NAMALWA (cell line): ENCODE data around the gene VPS8.
A peak's percentile ranks its signal among the peaks of the same experiment; 100 is the strongest.

Experiments
- DNase-seq: peaks from one replicate; pipeline ENCODE4 v3.0.0-alpha.2; 2015; ENCODE audit warnings: low spot score

VPS8 gene

DNA sequence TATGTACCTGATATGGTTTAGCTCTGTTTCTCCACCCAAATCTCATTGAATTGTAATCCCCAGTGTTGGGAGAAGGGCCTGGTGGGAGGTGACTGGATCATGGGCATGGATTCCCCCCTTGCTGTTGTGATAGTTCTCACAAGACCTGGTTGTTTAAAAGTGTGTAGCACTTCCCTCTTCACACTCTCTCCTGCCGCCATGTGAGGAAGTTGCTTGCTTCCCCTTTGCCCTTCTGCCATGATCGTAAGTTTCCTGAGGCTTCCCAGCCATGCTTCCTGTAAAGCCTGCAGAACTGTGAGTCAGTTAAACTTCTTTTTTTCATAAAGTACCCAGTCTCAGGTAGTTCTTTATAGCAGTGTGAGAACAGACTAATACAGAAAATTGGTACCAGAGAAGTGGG is 247.8 kb downstream of the VPS8 start:
- DNase-seq = no peak

DNA sequence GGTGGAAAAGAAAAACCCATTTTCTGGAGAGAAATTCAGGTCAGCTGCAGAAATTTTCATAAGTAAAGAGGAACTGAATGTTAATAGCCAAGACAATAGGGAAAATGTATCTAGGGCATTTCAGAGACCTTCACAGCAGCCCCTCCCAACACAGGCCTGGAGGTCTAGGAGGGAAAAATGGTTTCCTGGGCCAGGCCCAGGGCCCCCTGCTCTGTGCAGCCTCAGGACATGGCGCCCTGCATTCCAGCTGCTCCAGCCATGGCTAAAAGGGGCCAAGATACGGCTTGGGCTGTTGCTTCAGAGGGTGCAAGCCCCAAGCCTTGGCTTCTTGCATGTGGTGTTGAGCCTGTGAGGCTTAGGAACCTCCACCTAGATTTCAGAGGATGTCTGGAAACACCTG is 248.7 kb downstream of the VPS8 start:
- DNase-seq = no peak

DNA sequence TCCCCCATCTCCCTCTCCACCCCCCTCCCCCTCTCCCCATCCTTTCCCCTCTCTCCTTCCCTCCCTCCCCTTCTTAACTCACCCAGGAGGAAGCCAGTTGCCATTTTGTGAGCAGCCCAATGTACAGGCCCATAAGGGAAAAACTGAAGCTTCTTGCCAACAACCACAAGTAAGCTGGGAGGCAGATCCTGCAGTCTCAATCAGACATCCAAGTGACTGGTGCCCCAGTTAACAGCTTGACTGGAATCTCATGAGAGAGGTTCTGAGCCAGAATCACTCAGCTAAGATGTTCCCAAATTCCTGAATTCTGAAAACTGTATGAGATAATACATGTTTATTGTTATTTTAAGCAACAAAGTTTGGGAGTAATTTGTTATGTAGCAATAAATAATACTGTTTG is 250.2 kb downstream of the VPS8 start:
- no peak for DNase-seq

DNA sequence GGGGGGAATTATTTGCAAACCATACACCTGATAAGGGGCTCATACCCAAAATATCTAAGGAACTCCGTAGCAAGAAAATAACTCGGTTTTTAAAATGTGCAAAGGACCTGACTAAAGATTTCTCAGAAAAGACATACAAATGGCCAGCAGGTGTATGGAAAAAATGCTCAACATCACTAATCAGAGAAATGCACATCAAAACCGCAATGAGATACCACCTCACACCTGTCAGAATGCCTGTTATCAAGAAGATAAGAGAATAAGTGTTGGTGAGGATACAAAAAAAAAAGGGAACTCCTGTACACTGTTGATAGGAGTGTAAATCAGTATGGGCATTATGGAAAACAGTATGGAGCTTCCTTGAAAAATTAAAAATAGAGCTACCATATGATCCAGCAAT is 251.5 kb downstream of the VPS8 start:
- peak; percentile 51 for DNase-seq

DNA sequence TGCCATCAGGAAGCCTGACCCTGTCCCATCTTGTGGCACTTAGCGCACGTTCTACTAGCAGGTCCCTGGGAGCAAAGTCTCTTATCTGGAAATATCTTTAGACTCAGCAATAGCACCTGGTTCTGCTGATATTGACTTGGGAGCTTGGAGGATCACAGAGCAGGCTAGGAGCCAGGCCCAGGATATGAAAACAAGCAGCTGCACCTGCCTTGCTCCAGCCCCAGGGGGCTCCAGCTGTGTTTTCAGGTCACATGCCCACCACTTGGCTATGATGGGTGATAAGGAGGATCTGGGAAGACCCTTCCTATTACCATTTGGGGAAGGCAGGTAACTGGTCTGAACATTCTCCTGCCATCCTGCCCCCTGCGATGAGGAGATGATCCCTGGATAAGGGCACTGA is 253.1 kb downstream of the VPS8 start:
- peak; percentile 19 for DNase-seq

DNA sequence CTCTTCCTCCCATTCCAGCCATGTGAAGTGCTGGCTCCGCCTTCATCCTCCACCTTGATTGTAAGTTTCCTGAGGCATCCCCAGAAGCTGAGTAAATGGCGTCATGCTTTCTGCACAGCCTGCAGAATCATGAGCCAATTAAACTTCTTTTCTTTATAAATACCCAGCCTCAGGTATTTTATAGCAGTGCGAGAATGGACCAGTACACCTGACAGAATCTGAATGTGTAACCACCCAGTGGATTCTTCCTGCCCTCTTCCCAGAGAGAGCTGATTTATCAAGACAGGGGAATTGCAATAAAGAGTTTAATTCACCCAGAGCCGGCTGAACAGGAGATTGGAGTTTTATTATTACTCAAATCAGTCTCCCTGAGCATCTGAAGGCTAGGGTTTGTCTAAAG is 254.3 kb downstream of the VPS8 start:
- DNase-seq = no peak

DNA sequence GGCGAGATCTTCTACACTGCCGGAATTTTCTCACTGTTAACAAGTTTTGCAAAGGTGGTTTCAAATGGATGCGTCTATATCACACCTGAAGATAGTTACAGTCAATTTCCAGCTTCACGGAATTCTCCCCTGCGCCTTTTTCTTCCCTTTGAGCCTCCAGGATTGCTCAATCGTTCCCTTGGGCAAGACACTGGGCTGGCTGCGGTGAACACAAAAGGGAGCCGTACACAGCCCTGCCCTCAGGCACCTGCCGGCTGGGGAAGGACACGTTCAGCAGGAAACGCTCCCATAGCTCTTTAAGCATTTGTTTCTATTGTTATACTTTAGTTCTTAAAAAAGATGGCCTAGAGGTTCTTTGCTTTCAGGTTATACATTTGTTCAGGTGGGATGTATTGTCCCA is 255.2 kb downstream of the VPS8 start:
- DNase-seq = no peak

DNA sequence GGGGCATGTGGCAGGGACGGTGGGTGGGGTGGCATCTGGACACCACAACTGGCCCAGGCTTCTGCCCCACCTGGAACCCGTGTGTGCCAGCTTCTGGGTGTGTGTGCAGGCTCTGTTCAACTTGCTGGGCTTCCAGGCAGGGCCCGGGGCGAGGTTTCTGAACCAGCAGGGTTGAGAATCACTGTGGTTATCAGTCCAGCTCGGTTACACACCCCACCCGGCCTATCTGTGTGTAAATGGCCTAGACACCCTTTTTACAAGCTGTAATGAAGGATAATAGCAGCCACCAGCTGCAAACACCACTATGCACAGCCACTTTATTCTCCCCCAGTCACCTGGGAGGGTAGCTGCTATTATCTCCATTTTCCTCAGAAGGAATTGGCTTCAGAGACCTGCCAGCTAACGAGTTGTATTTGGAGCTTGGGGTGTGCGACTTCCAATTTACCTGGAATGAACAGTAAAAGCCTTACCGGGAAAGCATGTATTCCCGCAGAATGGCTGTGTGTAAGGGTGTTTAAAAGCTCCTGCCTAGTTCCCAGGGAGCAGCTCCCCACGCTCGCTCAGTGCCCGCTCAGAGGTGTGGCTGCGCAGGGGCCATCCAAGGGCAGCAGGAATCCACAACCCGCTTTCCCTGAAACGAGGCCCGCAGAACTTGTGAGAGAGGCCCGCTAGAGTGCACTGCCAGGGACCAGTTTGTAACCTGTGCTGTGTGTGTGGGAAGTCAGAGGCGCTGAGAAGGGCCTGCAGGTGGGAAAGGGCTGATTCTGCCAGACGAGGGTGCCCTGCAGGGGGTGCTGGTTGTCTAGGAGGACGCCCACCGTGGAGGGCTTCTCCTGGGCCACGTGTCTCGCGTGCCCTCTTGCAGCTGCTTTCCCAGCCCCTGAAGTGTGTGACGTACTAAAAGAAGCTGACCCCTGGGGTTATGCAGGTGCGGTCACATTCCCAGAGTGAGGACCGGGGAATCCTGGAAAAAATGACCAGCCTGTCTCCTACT is 257.4 kb downstream of the VPS8 start:
- DNase-seq = peak; percentile 28

DNA sequence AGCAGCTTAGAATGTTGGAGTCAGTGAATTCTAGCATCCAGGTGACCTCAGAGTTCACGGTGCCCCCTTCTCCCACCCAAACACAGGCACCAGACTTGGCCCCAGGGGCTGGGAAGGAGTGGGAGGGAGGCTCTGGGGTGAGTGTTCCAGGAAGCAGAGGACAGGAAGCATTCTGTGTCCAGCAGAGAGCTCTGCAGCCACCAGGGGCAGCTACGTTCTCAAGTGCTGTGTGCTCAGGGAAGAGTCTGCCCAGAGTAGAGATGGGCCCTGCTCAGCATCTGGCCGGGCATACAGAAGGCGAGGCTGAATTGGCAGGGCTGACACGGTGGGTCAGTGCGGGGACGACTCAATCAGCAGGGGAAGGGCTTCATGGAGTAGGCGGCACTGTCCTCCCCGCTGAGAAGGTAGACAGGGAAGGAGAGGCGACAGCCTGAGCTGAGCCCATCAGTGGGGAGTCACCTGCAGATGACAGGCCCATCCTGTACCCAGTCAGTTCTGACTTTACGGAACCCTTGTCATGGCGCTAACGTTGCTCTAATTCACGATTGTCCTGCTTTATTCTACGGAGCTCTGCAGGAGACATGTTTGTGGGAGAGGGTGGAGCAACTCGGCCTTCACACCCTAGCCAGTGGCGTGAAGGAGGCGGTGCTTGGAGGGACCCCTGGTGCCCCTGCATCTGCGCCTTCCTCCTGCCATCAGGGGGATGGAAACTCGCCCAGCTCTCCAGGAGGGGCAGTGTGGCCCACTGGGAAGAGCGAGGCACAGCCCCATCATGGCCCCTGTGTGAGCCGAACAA is 258.7 kb downstream of the VPS8 start:
- no peak for DNase-seq

DNA sequence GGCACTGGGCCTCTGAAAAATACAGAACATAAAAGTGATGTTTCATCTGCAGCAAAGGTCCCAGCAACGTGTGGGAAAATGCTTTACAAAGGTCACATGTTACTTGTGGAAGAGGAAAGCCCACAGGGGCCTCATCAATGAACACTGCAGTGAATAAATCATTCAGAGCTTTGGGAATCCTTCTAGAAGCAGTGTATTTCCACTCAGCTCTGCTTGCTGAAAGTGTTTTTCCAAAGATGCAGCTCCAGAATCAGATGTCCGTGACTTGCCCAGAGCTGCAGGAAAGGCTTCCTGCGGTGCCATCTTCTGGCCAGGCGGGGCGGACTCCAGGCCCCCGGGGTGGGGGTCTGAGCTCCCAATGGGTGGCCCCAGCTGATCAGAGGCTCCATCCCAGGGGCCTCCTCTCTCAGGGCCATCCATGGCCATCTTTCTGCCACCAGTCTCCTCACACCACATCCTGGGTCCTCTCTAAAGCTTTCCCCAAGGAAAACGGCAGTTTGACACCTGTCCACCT is 259.4 kb downstream of the VPS8 start:
- DNase-seq = no peak

DNA sequence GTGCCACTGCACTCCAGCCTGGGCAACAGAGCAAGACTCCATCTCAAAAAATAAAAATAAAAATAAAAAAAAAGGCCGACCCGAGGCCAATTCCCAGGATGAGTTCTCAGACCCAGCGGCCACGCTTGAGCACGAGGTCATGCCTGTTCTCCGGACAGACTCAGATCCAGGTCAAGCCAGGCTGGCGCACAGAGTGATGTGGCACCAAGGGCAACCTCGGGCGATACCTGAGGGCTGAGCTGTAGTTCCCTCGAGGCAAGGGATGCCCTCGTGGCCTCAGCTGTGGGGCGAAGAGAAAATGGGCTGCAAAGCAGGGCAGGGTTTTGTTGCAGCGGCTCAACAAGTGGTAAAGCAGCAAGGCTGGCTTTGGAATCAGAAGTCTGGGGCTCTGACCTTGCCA is 263.6 kb downstream of the VPS8 start:
- no peak for DNase-seq

DNA sequence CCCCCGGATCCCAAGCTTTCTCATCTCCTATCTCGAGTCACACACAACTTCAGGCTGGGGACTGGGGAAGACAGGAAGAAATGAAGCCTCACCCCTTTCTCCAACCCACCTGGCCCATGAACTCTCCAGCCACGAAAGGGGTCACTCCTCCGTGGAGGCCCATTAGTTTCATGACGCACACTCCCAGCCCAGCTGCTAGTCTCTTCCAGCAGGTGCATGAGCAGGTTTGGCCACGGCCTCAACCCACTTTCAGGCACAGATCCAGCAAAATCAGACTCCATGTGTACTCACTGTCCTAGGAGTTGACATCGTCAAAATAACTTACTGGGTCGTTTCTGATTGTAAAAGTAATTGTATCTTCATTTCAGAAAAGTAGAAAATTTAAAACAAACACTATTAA is 264.3 kb downstream of the VPS8 start:
- DNase-seq = no peak

DNA sequence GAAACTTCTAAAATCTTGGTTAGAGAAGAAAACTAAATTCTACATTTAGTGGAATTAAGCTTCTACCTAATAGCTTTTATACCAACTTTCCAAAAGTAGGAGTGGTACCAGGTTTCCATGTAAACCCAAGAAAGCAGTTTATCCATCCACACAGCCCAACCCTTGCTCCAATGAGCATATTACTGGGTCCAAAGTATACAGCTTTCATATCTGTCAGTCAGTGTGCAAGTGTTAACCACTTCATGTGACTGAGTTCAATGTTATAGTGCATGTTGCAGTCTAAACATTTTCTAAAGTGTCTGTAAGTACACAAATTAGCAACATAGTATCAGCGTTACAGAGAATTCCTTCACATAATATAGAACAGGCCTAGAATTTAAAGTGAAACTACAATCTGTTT is 267.7 kb downstream of the VPS8 start:
- DNase-seq = no peak

DNA sequence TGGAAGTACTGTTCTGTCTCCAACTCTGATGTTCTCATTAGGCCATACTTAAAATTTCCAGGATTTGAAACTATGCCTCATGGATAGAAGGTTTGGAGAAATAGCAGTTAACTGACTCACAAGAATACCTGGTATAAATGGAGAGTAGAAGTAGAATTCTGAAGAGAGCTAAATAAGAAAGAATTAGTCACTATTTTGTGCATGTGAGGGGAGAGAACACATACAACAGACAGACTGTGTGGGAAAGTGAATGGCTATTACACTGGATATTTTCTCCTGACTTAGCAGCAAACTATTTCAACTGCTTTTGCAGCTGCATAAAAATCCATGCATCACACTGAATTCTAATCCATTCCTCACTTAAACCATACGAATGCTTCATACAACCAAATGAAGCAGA is 269.6 kb downstream of the VPS8 start:
- DNase-seq = no peak

DNA sequence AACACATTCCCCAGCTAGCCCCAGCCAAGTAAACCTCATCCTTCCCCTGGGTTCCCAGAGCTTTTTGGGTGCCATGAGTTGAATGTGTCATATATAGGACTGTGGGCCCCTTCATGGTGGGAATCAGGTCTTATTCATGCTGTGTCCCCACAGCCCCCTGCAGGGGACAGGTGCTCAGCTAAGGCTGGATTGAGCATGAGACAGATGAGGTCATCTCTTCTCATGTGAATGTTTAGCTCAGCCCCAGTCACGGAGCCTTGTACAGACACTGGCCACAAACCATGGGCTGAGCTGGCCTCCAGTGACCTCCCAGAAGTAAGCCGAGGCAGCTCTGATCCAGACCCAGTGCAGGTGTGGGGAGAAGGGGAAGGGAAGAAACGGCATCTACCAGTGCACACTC is 270.2 kb downstream of the VPS8 start:
- no peak for DNase-seq

DNA sequence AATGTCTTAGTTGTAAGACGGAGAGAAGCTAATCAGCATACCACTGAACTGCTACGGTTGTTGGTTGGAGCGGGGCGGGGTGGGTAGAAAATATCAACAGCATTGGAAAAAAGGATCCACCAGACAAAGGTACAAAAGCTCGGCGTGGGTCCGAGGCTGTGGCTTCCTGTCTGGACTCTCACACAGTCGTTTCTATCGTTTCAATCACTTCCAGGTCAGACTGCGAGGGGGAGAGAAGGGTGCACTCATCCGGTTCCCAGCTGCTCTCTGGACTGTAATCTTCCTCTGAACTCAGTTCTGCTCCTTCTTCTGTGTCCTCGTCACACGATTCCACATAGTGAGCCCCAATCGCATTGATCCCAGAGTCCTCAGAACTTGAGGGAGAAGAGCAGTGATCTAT is 270.9 kb downstream of the VPS8 start:
- DNase-seq = no peak

DNA sequence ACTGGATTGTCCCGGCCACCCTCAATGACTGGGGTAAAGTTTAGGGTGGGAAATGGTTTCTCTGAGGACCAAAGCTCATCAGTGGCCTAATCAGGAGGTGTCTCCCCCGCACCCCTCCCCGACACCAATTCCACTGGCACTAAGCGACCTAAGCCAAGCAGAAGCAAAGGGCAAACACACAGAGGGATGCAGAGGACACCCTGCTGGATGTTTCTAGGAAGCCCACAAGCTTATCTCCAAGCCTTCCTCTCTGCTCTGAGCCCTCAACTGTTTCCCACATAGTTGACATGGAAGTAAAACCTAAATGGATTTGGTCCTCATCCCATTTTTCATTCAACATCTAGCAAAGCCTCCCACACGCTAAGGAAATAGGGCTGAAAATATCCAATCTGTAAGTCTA is 272.4 kb downstream of the VPS8 start:
- DNase-seq = no peak

DNA sequence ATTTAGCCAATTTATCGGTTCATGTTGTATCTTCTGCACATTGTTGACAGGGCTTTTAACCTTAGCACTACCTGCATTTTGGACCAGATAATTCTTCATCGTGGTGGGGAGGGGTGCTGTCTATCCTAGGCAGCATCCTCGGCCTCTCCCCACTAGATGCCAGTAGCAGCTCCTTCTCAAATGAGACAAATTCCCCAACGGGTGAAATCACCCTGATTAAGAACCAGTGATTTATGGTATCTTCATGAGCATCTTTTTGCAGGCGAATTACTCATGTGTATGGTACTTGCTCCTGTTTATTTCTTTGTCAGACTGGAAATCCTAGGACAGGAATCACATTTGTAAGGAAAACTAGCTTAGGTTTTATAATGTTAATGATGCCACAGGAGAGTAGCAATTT is 272.9 kb downstream of the VPS8 start:
- no peak for DNase-seq

DNA sequence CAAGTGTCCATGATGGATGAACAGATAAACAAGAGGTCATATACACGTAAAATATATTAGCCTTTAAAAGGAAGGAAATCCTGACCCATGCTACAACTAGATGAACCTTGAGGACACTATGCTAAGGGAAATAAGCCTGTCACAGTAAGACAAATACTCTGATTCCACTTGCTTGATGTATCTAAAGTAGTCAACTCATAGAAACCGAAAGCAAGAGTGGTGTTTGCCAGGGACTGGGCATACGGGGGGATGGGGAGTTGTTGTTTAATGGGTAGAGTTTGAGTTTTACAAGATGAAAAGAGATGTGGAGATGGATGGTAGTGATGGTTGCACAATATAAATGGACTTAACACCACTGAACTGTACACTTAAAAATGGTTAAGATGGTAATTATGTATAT is 275.5 kb downstream of the VPS8 start:
- no peak for DNase-seq

DNA sequence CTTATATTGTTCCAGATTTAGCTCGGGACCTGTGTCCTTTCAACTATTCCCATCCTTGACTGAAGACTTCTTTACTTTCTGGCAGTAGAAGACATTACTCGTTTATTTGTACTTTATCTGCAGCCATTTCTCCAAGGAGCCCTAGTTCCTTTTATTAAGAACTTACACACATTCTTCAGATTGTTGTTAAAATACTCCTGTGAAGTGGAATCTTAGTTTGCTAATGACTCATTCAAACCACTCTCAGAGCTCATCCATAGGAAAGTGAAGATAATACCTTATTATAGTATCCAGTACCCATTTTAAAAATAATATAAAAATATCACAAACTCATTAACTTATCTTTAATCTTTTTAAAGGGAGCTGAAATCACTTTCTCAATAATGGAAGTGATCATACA is 277.4 kb downstream of the VPS8 start:
- DNase-seq = no peak

DNA sequence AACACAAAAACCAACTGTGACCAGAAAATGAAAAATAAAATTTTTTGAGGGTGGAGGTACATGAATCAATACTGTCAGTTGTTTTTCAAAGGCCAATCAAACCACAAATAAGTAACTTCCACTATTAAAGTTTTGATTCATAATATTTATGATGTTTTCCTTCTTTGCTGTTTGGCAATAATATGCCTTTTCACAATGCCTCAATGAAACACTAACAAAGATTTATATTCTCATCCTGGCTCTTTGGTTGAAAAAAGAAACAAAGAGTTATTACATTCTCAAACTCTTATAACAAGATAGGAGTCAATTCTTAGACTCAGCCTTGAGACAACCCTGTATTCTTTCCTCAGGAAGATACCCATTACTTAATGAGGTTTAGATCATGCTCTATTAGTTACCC is 277.8 kb downstream of the VPS8 start:
- DNase-seq = no peak

DNA sequence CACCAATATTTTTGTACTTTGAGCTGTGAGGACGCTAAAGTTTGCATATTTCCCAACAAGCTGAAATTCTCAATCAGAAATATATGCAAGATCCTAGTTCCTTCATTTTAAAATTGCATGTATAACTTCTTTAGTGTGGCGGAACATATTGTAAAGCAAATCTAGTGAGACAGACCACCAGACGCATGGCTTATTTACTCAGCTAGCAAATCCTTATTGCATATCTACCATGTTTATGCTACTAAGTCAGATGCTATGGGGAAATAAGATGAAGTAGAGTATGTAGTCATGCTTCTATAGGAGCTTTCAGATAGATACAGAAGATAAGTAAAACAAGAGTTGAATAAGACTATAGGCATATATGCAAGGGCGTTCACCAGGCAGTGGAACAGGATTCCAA is 278.8 kb downstream of the VPS8 start:
- no peak for DNase-seq

DNA sequence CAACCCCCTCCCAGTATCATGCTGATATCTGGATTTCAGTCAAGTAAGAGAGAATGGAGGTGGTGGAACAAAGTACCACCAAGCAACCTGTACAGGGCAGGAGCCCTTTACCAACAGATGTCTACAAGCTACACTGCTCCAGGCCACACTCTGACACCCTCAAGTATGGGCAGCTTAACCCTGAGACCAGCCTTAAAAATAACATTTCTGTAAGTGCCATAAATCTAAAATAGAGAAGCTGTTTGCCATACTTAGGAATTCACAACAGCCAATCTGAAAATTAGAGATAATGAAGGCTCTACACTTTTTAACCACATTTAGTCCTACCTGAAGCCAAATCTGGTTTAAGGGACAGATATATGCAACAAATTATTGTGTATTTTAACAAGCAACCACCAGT is 281.1 kb downstream of the VPS8 start:
- no peak for DNase-seq
